ENCODE measurements around the gene PJVK.

- TF ChIP-seq SKIL (IDR thresholded peaks at IDR 0.05; ENCODE audit: low read depth, poor library complexity, severe bottlenecking) (no peak), USF1 (IDR thresholded peaks at IDR 0.05; ENCODE audit: borderline replicate concordance, extremely low read length, insufficient read depth, low read depth, low read length) (no peak)
Observed at GRCh38 chr2:178401994-178402437, 49.2 kb upstream of the PJVK start.
